Gastrocnemius medialis (tissue), 4 donors: ENCODE results near the gene WIPI1. TPM values are rescaled to one million over a fixed set of nuclear protein-coding genes. Genes with fewer than 3 reads are reported as not detected.

Experiments used
- ATAC-seq, 2 donors: fragments of 150-250 bp; one replicate each; pipeline ENCODE4 v1.9.1; 2016
- DNase-seq, 2 donors: peaks; one replicate each; pipeline ENCODE4 v3.0.0-alpha.2; 2019
- H3K27ac ChIP-seq, 4 donors: fragments of 200-600 bp; sonication (generic); 1 replicate in 1 of 4; 2 replicates in 3 of 4; pipeline ENCODE4 v1.5.1; 2016 to 2018; ENCODE audit warnings: mild to moderate bottlenecking in 2 of 4, moderate library complexity in 1 of 4
- H3K27me3 ChIP-seq, 3 donors: fragments of 200-600 bp; sonication (generic) in 2 of 3; 1 replicate in 1 of 3; 2 replicates in 2 of 3; pipeline versions ENCODE4 v1.5.1 to v1.6.0; 2016 to 2019; ENCODE audit warnings: mild to moderate bottlenecking in 1 of 3, moderate library complexity in 1 of 3
- H3K36me3 ChIP-seq, 2 donors: fragments of 200-600 bp; sonication (generic) in 1 of 2; one replicate each; pipeline ENCODE4 v1.5.1; 2017 to 2018
- H3K4me1 ChIP-seq, 2 donors: fragments of 200-600 bp; sonication (generic) in 1 of 2; one replicate each; pipeline ENCODE4 v1.5.1; 2016 to 2017; ENCODE audit warnings: mild to moderate bottlenecking in 2 of 2
- H3K4me3 ChIP-seq, 4 donors: fragments of 200-600 bp; sonication (generic) in 3 of 4; 1 replicate in 1 of 4; 2 replicates in 3 of 4; pipeline ENCODE4 v1.5.1; 2016 to 2019; ENCODE audit warnings: mild to moderate bottlenecking in 2 of 4
- H3K9me3 ChIP-seq, 3 donors: fragments of 200-600 bp; sonication (generic) in 2 of 3; 1 replicate in 1 of 3; 2 replicates in 2 of 3; pipeline ENCODE4 v1.5.1; 2016 to 2019
- CTCF ChIP-seq, 5 experiments: fragments of 450-650 bp in 3 of 5; fragments of 200-600 bp in 2 of 5; sonication (generic) in 2 of 5; IDR thresholded peaks in 4 of 5; conservative IDR thresholded peaks in 1 of 5; 1 replicate in 4 of 5; 2 replicates in 1 of 5; pipeline ENCODE4 v1.5.1; 2016 to 2019; ENCODE audit warnings: antibody characterized with exemption in 5 of 5, mild to moderate bottlenecking in 3 of 5, moderate library complexity in 3 of 5
- POLR2A ChIP-seq, 2 donors: fragments of 450-650 bp; IDR thresholded peaks; one replicate each; pipeline ENCODE4 v1.6.1; 2017; ENCODE audit warnings: antibody characterized with exemption in 2 of 2, mild to moderate bottlenecking in 2 of 2, moderate library complexity in 2 of 2
- in situ Hi-C, 4 donors: fragments of 200-750 bp; cut with MboI; loops; one replicate each; pipeline versions ENCODE4 v1.15.0 to v1.8.0; 2017; ENCODE audit warnings: low sequenced_read_pairs in 4 of 4
- intact Hi-C: fragments of 100-400 bp; cut with DNase I; formaldehyde crosslinking; loops from one replicate; pipeline ENCODE4 v1.15.1; 2023; ENCODE audit warnings: low total_unique reads
- total RNA-seq, 4 donors: library from RNA; depleted of rRNA; stranded (reverse); fragments of >200 nt; gene quantifications; one replicate each; pipeline versions ENCODE4 v1.1.0 to v1.2.3, GENCODE V29; 2016

WIPI1 gene
- total RNA-seq, 4 donors from 2014 or later = 79.1 to 182 (median 92.0) TPM

GRCh38 chr17:68398691-68399637 lies 58.3 kb downstream of the WIPI1 start:
- intact Hi-C loops (loop anchor here (1.0 kb wide), 2 partner anchors 64 to 136 kb away; no protein-coding TSS in a partner anchor), in situ Hi-C loops (loop anchor here in 3 of 4 donors (5.0 to 10.0 kb wide), 2 partner anchors 134 to 137 kb away; no protein-coding TSS in a partner anchor)
- H3K4me3 ChIP-seq = no peak overlapping the region
- no peaks in the 10 kb centered on the region for H3K9me3 ChIP-seq
- TF ChIP-seq CTCF (IDR thresholded peaks at IDR 0.05 in 4 of 5, conservative IDR thresholded peaks at IDR 0.05 in 1 of 5) (peak; percentile 83 to 90 (median 86)), POLR2A (IDR thresholded peaks at IDR 0.05) (no peak)
- ATAC-seq (peak; percentile 72 to 81), DNase-seq (peak in 1 of 2 donors; percentile 63)
- peak overlapping the region in 3 of 4 donors; percentile 5 to 52 (median 15) for H3K27ac ChIP-seq
- H3K4me1 ChIP-seq = peaks cover 20 to 23% of the 10 kb centered on the region in 2 donors
- H3K27me3 ChIP-seq = no peaks in the 10 kb centered on the region
- no peaks in the 10 kb centered on the region for H3K36me3 ChIP-seq

- Histone ChIP-seq H3K4me3 (no peak overlapping the region), H3K9me3 (no peaks in the 10 kb centered on the region), H3K27me3 (no peaks in the 10 kb centered on the region), H3K27ac (peak overlapping the region; percentile 3 to 50 (median 42)), H3K36me3 (no peaks in the 10 kb centered on the region), H3K4me1 (peaks cover 17% of the 10 kb centered on the region in 2 donors)
- in situ Hi-C loops = loop anchor here in 3 of 4 donors (5.0 to 10.0 kb wide), 2 partner anchors 132 to 135 kb away; no protein-coding TSS in a partner anchor
- no peak for DNase-seq
- no peak for ATAC-seq
- intact Hi-C loops = no loop called here
- TF ChIP-seq CTCF (IDR thresholded peaks at IDR 0.05 in 4 of 5, conservative IDR thresholded peaks at IDR 0.05 in 1 of 5) = no peak
- no peak for TF ChIP-seq POLR2A (IDR thresholded peaks at IDR 0.05)
Measured at GRCh38 chr17:68397108-68397536, 60.2 kb downstream of the WIPI1 start.

GRCh38 chr17:68396226-68397107 lies 60.8 kb downstream of the WIPI1 start:
- Histone ChIP-seq H3K36me3 (no peaks in the 10 kb centered on the region), H3K4me3 (no peak overlapping the region), H3K27ac (peak overlapping the region; percentile 3 to 50 (median 42)), H3K4me1 (peaks cover 17 to 23% of the 10 kb centered on the region in 2 donors), H3K27me3 (no peaks in the 10 kb centered on the region), H3K9me3 (no peaks in the 10 kb centered on the region)
- TF ChIP-seq POLR2A (IDR thresholded peaks at IDR 0.05) (no peak), CTCF (IDR thresholded peaks at IDR 0.05 in 4 of 5, conservative IDR thresholded peaks at IDR 0.05 in 1 of 5) (no peak)
- intact Hi-C loops (no loop called here), in situ Hi-C loops (loop anchor here in 3 of 4 donors (5.0 to 10.0 kb wide), 2 partner anchors 132 to 134 kb away; no protein-coding TSS in a partner anchor)
- no peak for DNase-seq
- no peak for ATAC-seq

GRCh38 chr17:68394608-68395331 lies 62.5 kb downstream of the WIPI1 start:
- DNase-seq (no peak), ATAC-seq (no peak)
- H3K27me3 ChIP-seq = no peaks in the 10 kb centered on the region
- H3K36me3 ChIP-seq = no peaks in the 10 kb centered on the region
- no peak for TF ChIP-seq POLR2A (IDR thresholded peaks at IDR 0.05)
- TF ChIP-seq CTCF (IDR thresholded peaks at IDR 0.05 in 4 of 5, conservative IDR thresholded peaks at IDR 0.05 in 1 of 5) = no peak
- peaks cover 10 to 21% of the 10 kb centered on the region in 2 donors for H3K4me1 ChIP-seq
- intact Hi-C loops (no loop called here), in situ Hi-C loops (loop anchor here in 3 of 4 donors (5.0 to 10.0 kb wide), 2 partner anchors 130 to 132 kb away; no protein-coding TSS in a partner anchor)
- no peaks in the 10 kb centered on the region for H3K9me3 ChIP-seq
- H3K27ac ChIP-seq = no peak overlapping the region
- no peak overlapping the region for H3K4me3 ChIP-seq
